Lower lobe of right lung (tissue), 2 donors: ENCODE measurements around the gene ZCCHC2. TPM values are rescaled to one million over a fixed set of nuclear protein-coding genes. Genes with fewer than 3 reads are reported as not detected.

Source experiments
- ATAC-seq, 2 donors: fragments of 200-7000 bp; cut with Tn5 transposase; one replicate each; pipeline ENCODE4 v1.9.1; 2020 to 2022; ENCODE audit warnings: mild to moderate bottlenecking in 2 of 2, moderate library complexity in 2 of 2
- DNase-seq: peaks from one replicate; pipeline ENCODE4 v3.0.0-alpha.2; 2020
- H3K27ac ChIP-seq: fragments of 200-600 bp; one replicate; pipeline ENCODE4 v1.8.0; 2022
- H3K27me3 ChIP-seq: fragments of 200-600 bp; one replicate; pipeline ENCODE4 v1.8.0; 2022; ENCODE audit warnings: low read depth
- H3K36me3 ChIP-seq: fragments of 200-600 bp; one replicate; pipeline ENCODE4 v1.8.0; 2022; ENCODE audit warnings: mild to moderate bottlenecking
- H3K4me1 ChIP-seq: fragments of 200-600 bp; one replicate; pipeline ENCODE4 v1.8.0; 2022
- H3K4me3 ChIP-seq: fragments of 200-600 bp; one replicate; pipeline ENCODE4 v1.8.0; 2022; ENCODE audit warnings: mild to moderate bottlenecking
- H3K9me3 ChIP-seq: fragments of 200-600 bp; one replicate; pipeline ENCODE4 v1.8.0; 2022
- CTCF ChIP-seq: fragments of 200-600 bp; IDR thresholded peaks from one replicate; pipeline ENCODE4 v1.8.0; 2022; ENCODE audit warnings: antibody characterized with exemption, mild to moderate bottlenecking
- intact Hi-C: fragments of 100-400 bp; cut with DNase I; formaldehyde crosslinking; loops from one replicate; pipeline ENCODE4 v1.11.0; 2022
- total RNA-seq: library from RNA; stranded (reverse); fragmentation: NEBNext Ultra II Directional; extraction: Animal tissue kit (Norgen Biotek cat#: 25700); gene quantifications from one replicate; pipeline ENCODE4 v1.2.1, GENCODE V29; 2021
- donor health status: DM: no; HTN: yes; CAD: no; lungs with severe emphysema.

Gene ZCCHC2
- total RNA-seq, 1 donor from 2014 or later: 51.9 TPM

GRCh38 chr18:62496262-62496661, 26.6 kb upstream of the ZCCHC2 start:
- TF ChIP-seq CTCF: no peak
- no peaks in the 10 kb centered on the region for H3K27me3 ChIP-seq
- intact Hi-C loops: no loop called here
- no peak overlapping the region for H3K4me3 ChIP-seq
- no peak overlapping the region for H3K27ac ChIP-seq
- no peaks in the 10 kb centered on the region for H3K9me3 ChIP-seq
- no peaks in the 10 kb centered on the region for H3K36me3 ChIP-seq
- ATAC-seq (no peak), DNase-seq (no peak)
- peaks cover 3% of the 10 kb centered on the region for H3K4me1 ChIP-seq

DNA sequence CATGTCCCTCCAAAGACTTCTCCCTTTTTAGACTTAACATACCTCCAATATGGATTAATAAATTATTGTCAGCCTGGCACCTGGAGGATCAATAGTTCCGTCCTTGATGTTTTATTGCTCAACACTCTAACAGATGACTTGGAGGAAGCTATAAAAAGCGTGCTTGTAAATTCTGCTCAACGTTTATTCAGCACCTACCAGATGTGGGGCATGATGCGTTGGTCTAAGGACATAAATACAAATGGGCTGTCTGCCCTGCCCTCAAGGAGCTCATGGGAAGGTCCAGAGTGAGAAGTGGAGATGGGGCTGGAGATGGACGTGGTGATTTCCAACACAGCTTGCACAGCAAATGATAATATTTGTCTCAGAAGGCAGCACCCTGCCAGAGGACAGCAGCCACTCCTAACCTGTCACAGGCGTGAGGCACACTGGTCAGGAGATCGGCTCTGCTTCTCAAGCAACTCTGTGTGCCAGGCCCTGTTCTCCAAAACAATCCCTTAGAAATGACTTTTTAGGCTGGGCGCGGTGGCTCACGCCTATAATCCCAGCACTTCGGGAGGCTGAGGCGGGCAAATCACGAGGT, 25.5 kb upstream of the ZCCHC2 start:
- Histone ChIP-seq H3K36me3 (no peaks in the 10 kb centered on the region), H3K27me3 (no peaks in the 10 kb centered on the region), H3K4me1 (peaks cover 3% of the 10 kb centered on the region), H3K9me3 (no peaks in the 10 kb centered on the region), H3K4me3 (no peak overlapping the region), H3K27ac (no peak overlapping the region)
- intact Hi-C loops: no loop called here
- DNase-seq (no peak), ATAC-seq (no peak)
- TF ChIP-seq CTCF: no peak

- Histone ChIP-seq H3K36me3 (no peaks in the 10 kb centered on the region), H3K27me3 (no peaks in the 10 kb centered on the region), H3K4me3 (no peak overlapping the region), H3K27ac (peak overlapping the region; percentile 42), H3K4me1 (peaks cover 3% of the 10 kb centered on the region), H3K9me3 (no peaks in the 10 kb centered on the region)
- ATAC-seq: peak; percentile 70 to 80
- TF ChIP-seq CTCF: no peak
- DNase-seq: no peak
- intact Hi-C loops: no loop called here
Measured at GRCh38 chr18:62498616-62499262, 24.1 kb upstream of the ZCCHC2 start.

DNA sequence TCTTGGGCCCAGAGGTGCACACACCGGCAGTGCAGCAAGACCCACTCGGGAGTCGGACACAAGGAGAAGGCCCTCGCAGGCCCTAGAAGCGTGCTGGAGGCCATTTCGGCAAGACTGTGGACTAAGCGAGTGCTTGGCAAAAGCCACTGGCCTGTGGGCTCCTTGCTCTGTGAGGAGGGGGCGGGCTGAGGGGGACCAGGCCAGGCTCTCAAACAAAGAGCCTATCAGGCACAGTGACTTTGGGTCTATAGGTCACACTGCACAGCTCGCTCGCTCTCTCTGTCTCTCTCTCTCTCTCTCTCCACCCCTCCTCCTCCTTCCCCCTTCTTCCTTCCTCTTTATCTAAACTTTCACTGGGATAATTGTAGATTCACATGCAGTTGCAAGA, 23.6 kb upstream of the ZCCHC2 start:
- H3K4me3 ChIP-seq: no peak overlapping the region
- no peaks in the 10 kb centered on the region for H3K36me3 ChIP-seq
- H3K27me3 ChIP-seq: no peaks in the 10 kb centered on the region
- peaks cover 3% of the 10 kb centered on the region for H3K4me1 ChIP-seq
- DNase-seq (no peak), ATAC-seq (peak; percentile 81 to 83)
- intact Hi-C loops: no loop called here
- H3K9me3 ChIP-seq: no peaks in the 10 kb centered on the region
- peak overlapping the region; percentile 42 for H3K27ac ChIP-seq
- TF ChIP-seq CTCF: no peak

- DNase-seq: no peak
- no peak for TF ChIP-seq CTCF
- Histone ChIP-seq H3K27me3 (no peaks in the 10 kb centered on the region), H3K4me1 (peaks cover 3% of the 10 kb centered on the region), H3K36me3 (no peaks in the 10 kb centered on the region), H3K4me3 (no peak overlapping the region), H3K27ac (no peak overlapping the region), H3K9me3 (no peaks in the 10 kb centered on the region)
- intact Hi-C loops: no loop called here
- ATAC-seq: no peak
Measured at GRCh38 chr18:62500174-62500573, 22.7 kb upstream of the ZCCHC2 start.
